Esophagus (tissue), 2 donors: Measurements from ENCODE around the gene TAS2R5. TPM values are rescaled to one million over a fixed set of nuclear protein-coding genes. Genes with fewer than 3 reads are reported as not detected.
"Not testable (repeated sequence)": the region's sequence is repeated elsewhere in the genome, so short reads cannot be mapped to it uniquely, and the experiment has no call there.

Experiments used
- H3K27ac ChIP-seq, 2 donors: one replicate each; pipeline ENCODE4 v1.5.1; 2013; ENCODE audit warnings: low read depth in 2 of 2, mild to moderate bottlenecking in 2 of 2, inconsistent platforms in 1 of 2, low read length in 1 of 2, moderate library complexity in 1 of 2
- H3K27me3 ChIP-seq, 2 donors: one replicate each; pipeline ENCODE4 v1.6.1; 2013; ENCODE audit warnings: low read length in 2 of 2, control low read depth in 1 of 2, mild to moderate bottlenecking in 1 of 2; ENCODE audit not compliant: insufficient read depth in 2 of 2, control insufficient read depth in 1 of 2
- H3K36me3 ChIP-seq, 2 donors: one replicate each; pipeline ENCODE4 v1.6.1; 2013; ENCODE audit warnings: low read length in 1 of 2; ENCODE audit not compliant: control insufficient read depth in 2 of 2, insufficient read depth in 2 of 2
- H3K4me1 ChIP-seq, 2 donors: one replicate each; pipeline ENCODE4 v1.6.1; 2013; ENCODE audit warnings: low read length in 1 of 2; ENCODE audit not compliant: control insufficient read depth in 2 of 2, insufficient read depth in 2 of 2
- H3K4me3 ChIP-seq, 2 donors: one replicate each; pipeline ENCODE4 v1.5.1; 2013; ENCODE audit warnings: low read length in 2 of 2, mild to moderate bottlenecking in 2 of 2, low read depth in 1 of 2, moderate library complexity in 1 of 2
- H3K9me3 ChIP-seq, 2 donors: one replicate each; pipeline ENCODE4 v1.6.1; 2013; ENCODE audit warnings: mild to moderate bottlenecking in 2 of 2, low read depth in 1 of 2, low read length in 1 of 2, moderate library complexity in 1 of 2; ENCODE audit not compliant: control insufficient read depth in 2 of 2, insufficient read depth in 1 of 2
- WGBS, 2 donors: extraction: QIAGEN DNeasy Blood & Tissue Kit; methylation state at CpG; one replicate each; pipeline ENCODE4 v1.1.7; 2013; 5-methylcytosine and 5-hydroxymethylcytosine counted together
- polyA plus RNA-seq, 2 donors: library from polyadenylated mRNA; stranded (reverse); fragments of 200-250 nt; gene quantifications; one replicate each; pipeline ENCODE4 v1.2.3, GENCODE V29; 2013
- donor health status: healthy with polysubstance abuse.
- donor health status: Bipolar disorder and iron deficiency.

The TAS2R5 gene
- polyA plus RNA-seq: 1 to 10 TPM in 1 of 2 donors, under 1 TPM in 1; 0.28 to 1.0 TPM

- Histone ChIP-seq H3K36me3 (peaks cover 3 to 4% of the 10 kb centered on the region in 2 donors), H3K27ac (no peak within 1 kb of the TSS), H3K4me3 (no peak within 1 kb of the TSS), H3K9me3 (no peaks in the 10 kb centered on the region), H3K4me1 (no peaks in the 10 kb centered on the region), H3K27me3 (no peaks in the 10 kb centered on the region)
- WGBS, 2 donors: 83 to 85% methylated on average over 5 of the region's 5 CpGs
Measured at GRCh38 chr7:141789917-141790316, at the start of gene TAS2R5. Gene TAS2R5 (plus strand): TSS chr7:141790217. CDS start chr7:141790362, 145 bp downstream.

- 83 to 93% methylated on average over 1 of the region's 1 CpG for WGBS, 2 donors
- no peak overlapping the region for H3K27ac ChIP-seq
- peaks cover 11 to 19% of the 10 kb centered on the region in 2 donors for H3K36me3 ChIP-seq
- peaks cover 0 to 1% of the 10 kb centered on the region in 2 donors for H3K4me1 ChIP-seq
- H3K9me3 ChIP-seq: no peaks in the 10 kb centered on the region
- H3K4me3 ChIP-seq: no peak overlapping the region
- no peaks in the 10 kb centered on the region for H3K27me3 ChIP-seq
Measured at GRCh38 chr7:141742229-141742628, 47.8 kb upstream of the TAS2R5 start.

GRCh38 chr7:141744131-141744530 lies 45.9 kb upstream of the TAS2R5 start:
- H3K9me3 ChIP-seq: no peaks in the 10 kb centered on the region
- H3K27ac ChIP-seq: no peak overlapping the region
- peaks cover 11 to 21% of the 10 kb centered on the region in 2 donors for H3K36me3 ChIP-seq
- H3K27me3 ChIP-seq: no peaks in the 10 kb centered on the region
- no peak overlapping the region for H3K4me3 ChIP-seq
- WGBS, 2 donors: 89 to 90% methylated on average over 2 of the region's 2 CpGs
- no peaks in the 10 kb centered on the region for H3K4me1 ChIP-seq

GRCh38 chr7:141748396-141748795 lies 41.6 kb upstream of the TAS2R5 start:
- H3K4me3 ChIP-seq: no peak overlapping the region
- WGBS, 2 donors: 93 to 97% methylated on average over 2 of the region's 2 CpGs
- no peaks in the 10 kb centered on the region for H3K27me3 ChIP-seq
- H3K27ac ChIP-seq: no peak overlapping the region
- H3K4me1 ChIP-seq: no peaks in the 10 kb centered on the region
- H3K9me3 ChIP-seq: peaks cover 0 to 7% of the 10 kb centered on the region in 2 donors
- H3K36me3 ChIP-seq: peaks cover 13 to 26% of the 10 kb centered on the region in 2 donors

- H3K27ac ChIP-seq, H3K4me1 ChIP-seq, H3K9me3 ChIP-seq, H3K27me3 ChIP-seq, H3K4me3 ChIP-seq: not testable (repeated sequence)
- peaks cover 10 to 19% of the 10 kb centered on the region in 2 donors for H3K36me3 ChIP-seq
- WGBS, 2 donors: 97 to 98% methylated on average over 10 of the region's 10 CpGs
Measured at GRCh38 chr7:141751904-141752303, 38.1 kb upstream of the TAS2R5 start.

GRCh38 chr7:141752634-141753033 lies 37.4 kb upstream of the TAS2R5 start:
- no peaks in the 10 kb centered on the region for H3K4me1 ChIP-seq
- 97 to 98% methylated on average over 13 of the region's 13 CpGs for WGBS, 2 donors
- peaks cover 14 to 22% of the 10 kb centered on the region in 2 donors for H3K36me3 ChIP-seq
- peaks cover 0 to 7% of the 10 kb centered on the region in 2 donors for H3K9me3 ChIP-seq
- no peaks in the 10 kb centered on the region for H3K27me3 ChIP-seq
- no peak overlapping the region for H3K4me3 ChIP-seq
- no peak overlapping the region for H3K27ac ChIP-seq

- Histone ChIP-seq H3K36me3 (peaks cover 21 to 23% of the 10 kb centered on the region in 2 donors), H3K27me3 (no peaks in the 10 kb centered on the region), H3K4me3 (no peak overlapping the region), H3K4me1 (no peaks in the 10 kb centered on the region), H3K9me3 (peaks cover 0 to 7% of the 10 kb centered on the region in 2 donors), H3K27ac (no peak overlapping the region)
- WGBS, 2 donors: 88 to 92% methylated on average over 6 of the region's 6 CpGs
Measured at GRCh38 chr7:141754939-141755338, 35.1 kb upstream of the TAS2R5 start.

- 89 to 98% methylated on average over 3 of the region's 3 CpGs for WGBS, 2 donors
- Histone ChIP-seq H3K4me1 (no peaks in the 10 kb centered on the region), H3K36me3 (peaks cover 9 to 11% of the 10 kb centered on the region in 2 donors), H3K27me3 (no peaks in the 10 kb centered on the region), H3K9me3 (no peaks in the 10 kb centered on the region), H3K27ac (no peak within 1 kb of the TSS), H3K4me3 (no peak within 1 kb of the TSS)
Measured at GRCh38 chr7:141763797-141764196, 26.2 kb upstream of the TAS2R5 start, which contains the start of gene TAS2R3. Gene TAS2R3 (plus strand): TSS chr7:141764097. CDS start chr7:141764159, 62 bp downstream.

- 95 to 97% methylated on average over 3 of the region's 3 CpGs for WGBS, 2 donors
- H3K27ac ChIP-seq, H3K4me3 ChIP-seq, H3K36me3 ChIP-seq, H3K4me1 ChIP-seq, H3K27me3 ChIP-seq, H3K9me3 ChIP-seq: not testable (repeated sequence)
Measured at GRCh38 chr7:141770083-141770583, 19.9 kb upstream of the TAS2R5 start.

- no peak within 1 kb of the TSS for H3K27ac ChIP-seq
- no peak within 1 kb of the TSS for H3K4me3 ChIP-seq
- no peaks in the 10 kb centered on the region for H3K9me3 ChIP-seq
- H3K4me1 ChIP-seq: no peaks in the 10 kb centered on the region
- WGBS, 2 donors: 93 to 97% methylated on average over 1 of the region's 1 CpG
- no peaks in the 10 kb centered on the region for H3K27me3 ChIP-seq
- H3K36me3 ChIP-seq: peaks cover 0 to 3% of the 10 kb centered on the region in 2 donors
Measured at GRCh38 chr7:141776374-141776773, 13.6 kb upstream of the TAS2R5 start, which contains the start of gene TAS2R4. Gene TAS2R4 (plus strand): TSS chr7:141776674. CDS start chr7:141778489, 1,815 bp downstream.
